Ovary (tissue), 9 donors: ENCODE results near the gene RAC3. TPM values are rescaled to one million over a fixed set of nuclear protein-coding genes. Genes with fewer than 3 reads are reported as not detected.
A peak's percentile ranks its signal among the peaks of the same experiment; 100 is the strongest.

Source experiments
- DNase-seq, 5 donors: peaks; one replicate each; pipeline ENCODE4 v3.0.0-alpha.2; 2019 to 2020
- H3K27ac ChIP-seq, 2 donors: fragments of 200-600 bp; one replicate each; pipeline versions ENCODE4 v1.5.1 to v1.8.0; 2019 to 2022
- H3K27me3 ChIP-seq: fragments of 200-600 bp; one replicate; pipeline ENCODE4 v1.8.0; 2022
- H3K36me3 ChIP-seq: fragments of 200-600 bp; sonication (generic); one replicate; pipeline ENCODE4 v1.5.1; 2019
- H3K4me1 ChIP-seq: one replicate; pipeline ENCODE4 v1.8.1; 2013; ENCODE audit warnings: mild to moderate bottlenecking, moderate library complexity; ENCODE audit not compliant: insufficient read depth
- H3K4me3 ChIP-seq: fragments of 200-600 bp; sonication (generic); one replicate; pipeline ENCODE4 v1.5.1; 2017
- H3K9me3 ChIP-seq, 2 donors: fragments of 200-600 bp in 1 of 2; sonication (generic) in 1 of 2; one replicate each; pipeline versions ENCODE4 v1.5.1 to v1.8.1; 2013 to 2019; ENCODE audit warnings: mild to moderate bottlenecking in 1 of 2, moderate library complexity in 1 of 2
- CTCF ChIP-seq, 3 donors: fragments of 450-650 bp in 2 of 3; fragments of 200-600 bp in 1 of 3; IDR thresholded peaks; one replicate each; pipeline versions ENCODE4 v1.5.1 to v1.8.0; 2016 to 2022; ENCODE audit warnings: antibody characterized with exemption in 3 of 3, mild to moderate bottlenecking in 1 of 3
- EP300 ChIP-seq: sonication (generic); formaldehyde crosslinking; IDR thresholded peaks from one replicate; pipeline ENCODE4 v1.6.1; 2017; ENCODE audit warnings: antibody characterized with exemption
- POLR2A ChIP-seq: fragments of 450-650 bp; IDR thresholded peaks from one replicate; pipeline ENCODE4 v1.6.1; 2017; ENCODE audit warnings: antibody characterized with exemption, mild to moderate bottlenecking, moderate library complexity
- WGBS, 3 donors: extraction: QIAGEN DNeasy Blood & Tissue Kit in 1 of 3; methylation state at CpG; one replicate each; pipeline versions ENCODE4 v1.1.5 to v1.1.7; 2013 to 2017; 5-methylcytosine and 5-hydroxymethylcytosine counted together
- intact Hi-C, 4 donors: fragments of 100-400 bp; cut with DNase I; formaldehyde crosslinking; loops; one replicate each; pipeline versions ENCODE4 v1.11.0 to v1.15.1; 2022 to 2023
- polyA plus RNA-seq, 2 donors: library from polyadenylated mRNA; stranded (reverse); fragments of 200-250 nt in 1 of 2; fragments of 350-450 nt in 1 of 2; fragmentation: Illumina TruSeq in 1 of 2; extraction: RNeasy Lipid Tissue Mini Kit (QIAGEN cat#74804) in 1 of 2; gene quantifications; one replicate each; pipeline ENCODE4 v1.2.3, GENCODE V29; 2013 to 2014
- total RNA-seq, 7 donors: library from RNA; depleted of rRNA in 2 of 7; stranded (reverse); fragments of >200 nt in 2 of 7; fragmentation: NEBNext Ultra II Directional in 3 of 7; extraction: Animal tissue kit (Norgen Biotek cat#: 25700) in 3 of 7; gene quantifications; one replicate each; pipeline versions ENCODE4 v1.1.0 to v1.2.4, GENCODE V29; 2016 to 2023
- donor health status: DM: no; HTN: no; CAD: no; lungs with moderate emphysema.
- donor health status: DM: no; HTN: no; CAD: no.
- donor health status: Bipolar disorder and iron deficiency.
- donor health status: DM: yes; HTN: yes; CAD: no.
- donor health status: DM: no; HTN: no; CAD: no.
- donor health status: DM: yes; HTN: yes; CAD: no.

Gene RAC3
- total and polyA plus RNA-seq, 9 donors, result 0.40 to 7.8 (median 3.3) TPM

GRCh38 chr17:82050761-82051641, 19.5 kb downstream of the RAC3 start:
- peaks cover 9% of the 10 kb centered on the region for H3K4me1 ChIP-seq
- intact Hi-C loops, result loop anchor here in 1 of 4 donors (10.0 kb wide), 1 partner anchor 56 kb away; no protein-coding TSS in a partner anchor

DNA sequence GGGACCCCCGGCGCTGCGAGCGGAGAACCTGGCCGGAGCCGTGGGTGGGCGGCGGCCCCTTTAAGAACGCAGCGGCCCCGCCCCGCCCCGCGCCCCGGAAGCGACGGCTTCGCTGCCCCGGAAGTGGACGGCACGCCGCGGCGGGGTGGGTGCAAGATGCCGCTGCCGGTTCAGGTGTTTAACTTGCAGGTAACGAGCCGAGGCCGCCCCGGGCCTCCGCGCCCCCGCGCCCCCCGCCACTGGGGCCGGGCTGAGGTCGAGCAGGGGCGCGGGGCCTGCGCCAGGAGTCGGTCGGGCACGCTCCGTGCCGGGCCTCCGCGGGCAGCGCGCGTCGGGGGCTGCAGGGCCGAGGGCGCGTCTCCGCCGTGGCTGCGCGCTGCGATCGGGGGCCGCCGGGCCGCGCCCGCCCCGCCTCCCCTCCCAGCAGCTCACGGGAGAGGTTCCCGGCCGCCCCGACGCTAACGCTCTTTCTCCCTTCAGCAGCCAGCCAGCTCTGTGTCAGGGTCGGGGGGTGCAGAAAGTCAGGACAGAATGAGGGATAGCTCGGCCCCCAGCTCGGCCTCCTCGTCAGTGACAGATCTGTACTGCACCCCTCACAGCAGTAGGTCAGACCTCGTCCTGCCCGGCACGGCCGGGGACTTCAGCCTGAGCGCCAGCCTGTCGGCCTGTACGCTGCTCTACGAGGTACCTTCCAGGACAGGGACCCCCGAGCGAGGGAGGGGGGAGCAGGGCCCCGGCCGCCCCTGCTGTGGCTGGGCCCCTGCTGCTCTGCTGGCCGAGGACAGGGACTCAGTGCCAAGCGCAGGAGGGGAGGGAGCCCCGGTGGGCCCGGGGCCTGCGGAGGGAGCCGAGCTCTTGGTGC, 20.5 kb downstream of the RAC3 start, which contains the start of the genes GPS1 and RFNG:
GPS1 (plus strand) TSS at position 123 of the 862 bp plus-strand sequence; CDS start at position 157, 34 bp downstream.
RFNG (minus strand) TSS at position 36 of the 862 bp plus-strand sequence. CDS start 45 bp downstream, outside the sequence.
- TF ChIP-seq POLR2A, result no peak
- no peak for TF ChIP-seq EP300
- no peak for TF ChIP-seq CTCF (IDR thresholded peaks at IDR 0.05)
- intact Hi-C loops, result loop anchor here in 1 of 4 donors (10.0 kb wide), 1 partner anchor 57 kb away; no protein-coding TSS in a partner anchor
- peak; percentile 71 to 85 (median 79) for DNase-seq
- H3K9me3 ChIP-seq, result no peaks in the 10 kb centered on the region
- H3K4me3 ChIP-seq, result peak within 1 kb of the TSS; percentile 59
- H3K27me3 ChIP-seq, result no peaks in the 10 kb centered on the region
- H3K4me1 ChIP-seq, result peaks cover 9% of the 10 kb centered on the region
- H3K27ac ChIP-seq, result peak within 1 kb of the TSS; percentile 36 to 75
- 0 to 1% (median 0%) methylated on average over 44 to 93 of the region's 94 CpGs for WGBS, 3 donors
- no peaks in the 10 kb centered on the region for H3K36me3 ChIP-seq

More at GRCh38 chr17:82050761-82051641, 19.5 kb downstream of the RAC3 start:
- H3K27me3 ChIP-seq, result no peaks in the 10 kb centered on the region
- H3K9me3 ChIP-seq, result no peaks in the 10 kb centered on the region
- H3K27ac ChIP-seq, result peak overlapping the region; percentile 36 to 75
- TF ChIP-seq POLR2A (no peak), EP300 (no peak), CTCF (IDR thresholded peaks at IDR 0.05) (no peak)
- H3K36me3 ChIP-seq, result no peaks in the 10 kb centered on the region
- WGBS, 3 donors, result 9 to 19% (median 12%) methylated on average over 41 to 79 of the region's 79 CpGs
- peak overlapping the region; percentile 59 for H3K4me3 ChIP-seq
- DNase-seq, result peak in 3 of 5 donors; percentile 21 to 29 (median 27)

- Histone ChIP-seq H3K27ac (no peak overlapping the region), H3K36me3 (no peaks in the 10 kb centered on the region), H3K27me3 (no peaks in the 10 kb centered on the region), H3K9me3 (no peaks in the 10 kb centered on the region), H3K4me3 (peak overlapping the region; percentile 59), H3K4me1 (peaks cover 9% of the 10 kb centered on the region)
- peak in 1 of 5 donors; percentile 15 for DNase-seq
- WGBS, 3 donors, result 16 to 29% (median 18%) methylated on average over 16 to 19 of the region's 19 CpGs
- intact Hi-C loops, result loop anchor here in 1 of 4 donors (10.0 kb wide), 1 partner anchor 58 kb away; no protein-coding TSS in a partner anchor
- no peak for TF ChIP-seq CTCF (IDR thresholded peaks at IDR 0.05)
- TF ChIP-seq EP300, result no peak
- TF ChIP-seq POLR2A, result no peak
Observed at GRCh38 chr17:82052638-82053059, 21.2 kb downstream of the RAC3 start.

DNA sequence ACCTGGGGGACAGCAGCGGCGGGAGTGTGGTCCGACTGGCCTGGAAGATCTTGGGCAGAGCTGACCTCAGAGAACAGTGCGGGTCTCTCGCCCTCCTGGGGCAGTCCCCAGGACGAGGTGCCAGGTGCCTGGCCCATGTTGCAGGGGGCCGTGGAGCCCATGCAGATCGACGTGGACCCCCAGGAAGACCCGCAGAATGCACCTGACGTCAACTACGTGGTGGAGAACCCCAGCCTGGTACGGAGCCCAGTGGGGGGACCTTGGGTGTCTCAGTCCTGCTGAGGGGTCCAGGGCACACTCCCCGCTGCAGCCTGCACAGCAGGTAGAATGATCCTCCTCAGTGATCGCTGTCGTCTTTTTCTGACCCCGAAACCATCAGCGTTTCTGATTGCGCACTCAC, 21.7 kb downstream of the RAC3 start:
- Histone ChIP-seq H3K4me3 (peak overlapping the region; percentile 59), H3K36me3 (no peaks in the 10 kb centered on the region), H3K4me1 (peaks cover 9% of the 10 kb centered on the region), H3K27ac (no peak overlapping the region), H3K9me3 (no peaks in the 10 kb centered on the region), H3K27me3 (no peaks in the 10 kb centered on the region)
- DNase-seq, result peak in 2 of 5 donors; percentile 16 to 23
- intact Hi-C loops, result loop anchor here in 1 of 4 donors (10.0 kb wide), 1 partner anchor 58 kb away; no protein-coding TSS in a partner anchor
- TF ChIP-seq CTCF (IDR thresholded peaks at IDR 0.05) (no peak), EP300 (no peak), POLR2A (no peak)
- WGBS, 3 donors, result 76 to 90% (median 83%) methylated on average over 19 of the region's 19 CpGs
